IPS-11a (cell line): ENCODE measurements around the gene ADGRB3.

Experiments used
- H3K4me3 ChIP-seq: one replicate; pipeline ENCODE4 v1.5.1; 2013; ENCODE audit warnings: low read depth, low read length, control low read depth

The ADGRB3 gene

DNA sequence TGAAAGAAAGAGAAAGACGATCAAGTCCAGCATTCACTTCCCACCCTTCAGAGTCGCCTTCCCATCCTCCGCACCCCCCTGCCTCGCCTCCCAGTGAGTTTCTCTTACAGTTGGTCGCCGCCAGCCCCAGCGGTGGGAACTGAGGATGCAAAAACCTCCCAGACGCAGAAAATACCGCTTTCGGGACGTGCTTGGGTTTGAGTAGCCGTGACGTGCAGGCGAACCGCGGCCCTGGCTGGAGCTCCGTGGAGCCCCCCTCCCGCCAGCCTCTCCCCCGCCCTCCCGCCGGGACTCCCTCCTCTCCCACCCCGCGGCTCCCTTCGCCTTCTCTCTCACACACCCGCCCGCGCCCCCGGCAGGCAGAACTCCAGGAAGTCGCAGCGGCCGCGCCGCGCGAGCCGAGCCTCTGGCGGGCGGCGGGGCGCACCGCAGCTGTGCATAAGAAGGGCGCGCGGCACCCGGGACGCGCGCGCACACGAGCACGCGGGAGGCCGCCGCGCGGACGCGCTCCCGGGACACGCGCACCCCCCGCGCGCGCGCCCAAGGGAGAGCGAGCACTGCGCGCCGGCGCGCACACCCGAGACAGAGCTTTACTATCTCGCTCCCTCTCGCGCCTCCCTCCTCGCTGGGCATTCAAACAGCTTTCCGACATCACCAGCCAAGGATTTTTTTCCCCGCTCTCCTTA lies at the start of gene ADGRB3:
Gene ADGRB3, plus strand, starts transcription at position 557 of the 686 bp plus-strand sequence. CDS start 3,394 bp downstream, outside the sequence.
- peak within 1 kb of the TSS; percentile 78 for H3K4me3 ChIP-seq

DNA sequence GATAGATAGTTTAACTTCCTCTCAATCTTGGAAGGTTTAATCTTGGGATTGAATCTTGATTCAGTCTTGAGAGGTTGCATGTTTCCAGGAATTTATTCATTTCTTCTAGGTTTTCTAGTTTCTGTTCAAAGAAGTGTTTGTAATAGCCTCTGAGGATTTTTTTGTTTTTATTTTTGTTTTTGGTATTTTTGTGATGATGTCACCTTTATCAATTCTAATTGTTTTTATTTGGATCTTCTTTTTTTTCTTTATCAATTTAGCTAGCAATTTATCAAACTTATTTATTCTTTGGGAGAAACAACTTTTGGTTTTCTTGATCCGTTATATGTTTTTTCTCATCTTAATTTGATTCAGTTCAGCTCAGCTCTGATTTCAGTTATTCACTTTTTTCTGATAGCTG lies 41.5 kb upstream of the ADGRB3 start:
- H3K4me3 ChIP-seq, result no peak overlapping the region

DNA sequence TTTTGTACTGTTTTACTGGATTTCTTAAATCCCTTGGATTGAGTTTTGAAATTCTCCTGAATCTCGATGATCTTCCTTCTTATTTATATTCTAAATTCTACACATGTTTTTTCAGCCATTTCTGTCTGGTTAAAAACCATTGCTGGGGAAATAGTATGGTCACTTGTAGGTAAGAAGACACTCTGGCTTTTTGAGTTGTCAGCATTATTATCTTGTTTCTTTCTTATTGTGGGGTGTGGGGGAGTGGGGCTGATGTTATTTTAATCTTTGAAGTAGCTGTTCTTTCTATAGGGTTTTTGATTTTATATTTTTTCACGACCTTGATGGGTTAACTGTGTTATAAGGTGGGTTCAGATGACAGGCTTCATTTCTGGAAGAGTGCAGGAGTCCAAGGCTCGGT lies 37.4 kb upstream of the ADGRB3 start:
- H3K4me3 ChIP-seq, result no peak overlapping the region

DNA sequence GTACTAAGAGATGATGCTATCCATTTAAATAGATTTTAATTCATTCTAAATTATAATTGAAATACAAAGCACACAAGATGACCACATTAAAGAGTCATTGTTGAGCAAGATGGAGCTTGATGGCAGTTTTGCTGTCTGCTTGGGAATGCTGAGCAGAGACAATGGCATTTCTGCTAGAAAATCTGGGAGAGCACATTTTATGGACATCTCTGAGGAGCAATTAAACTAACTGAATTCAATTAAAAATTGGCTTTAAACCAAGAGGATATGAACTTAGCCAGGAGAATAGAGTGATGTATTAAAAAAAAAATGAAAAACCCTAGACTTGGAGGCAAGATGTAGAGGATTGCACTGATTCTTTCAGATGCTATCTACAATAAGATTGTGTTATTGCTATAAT lies 19.1 kb upstream of the ADGRB3 start:
- no peak overlapping the region for H3K4me3 ChIP-seq

DNA sequence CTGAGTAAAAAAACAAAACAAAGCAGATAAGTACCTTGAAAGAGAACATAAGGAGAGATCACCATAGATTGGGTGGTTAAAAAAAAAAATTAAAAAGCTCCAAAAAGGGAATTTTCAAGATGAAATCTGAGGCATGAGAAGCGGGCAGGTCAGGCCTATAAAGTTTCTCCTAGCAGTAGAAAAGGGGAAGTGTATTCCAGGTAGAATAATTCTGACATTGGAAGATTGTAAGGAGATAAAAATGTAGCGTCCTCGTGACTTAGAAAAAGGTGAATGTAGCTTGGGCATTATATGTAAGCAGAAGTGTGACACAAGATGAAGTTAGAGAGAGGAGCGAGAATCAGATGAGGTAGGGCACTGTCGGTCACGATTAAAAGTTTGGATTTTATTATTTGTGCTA lies 9.1 kb upstream of the ADGRB3 start:
- no peak overlapping the region for H3K4me3 ChIP-seq

DNA sequence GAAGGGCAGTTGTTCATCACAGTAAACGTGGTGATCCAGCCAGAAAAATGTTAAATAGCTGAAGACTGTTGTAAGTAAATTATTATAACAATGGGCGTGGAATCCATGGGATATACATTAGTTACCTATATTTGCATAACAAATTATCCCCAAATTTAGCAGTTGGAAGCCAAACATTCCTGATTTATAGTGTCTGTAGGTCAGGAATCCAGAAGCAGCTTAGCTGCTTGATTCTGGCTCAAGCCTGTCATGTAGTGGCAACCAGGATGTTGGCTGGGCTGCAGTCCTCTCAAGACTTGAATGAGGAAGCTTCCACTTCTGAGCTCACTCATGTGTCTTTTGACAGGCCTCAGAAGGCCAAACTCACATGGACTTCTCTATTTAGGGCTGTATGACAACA lies 6.9 kb upstream of the ADGRB3 start:
- no peak overlapping the region for H3K4me3 ChIP-seq

DNA sequence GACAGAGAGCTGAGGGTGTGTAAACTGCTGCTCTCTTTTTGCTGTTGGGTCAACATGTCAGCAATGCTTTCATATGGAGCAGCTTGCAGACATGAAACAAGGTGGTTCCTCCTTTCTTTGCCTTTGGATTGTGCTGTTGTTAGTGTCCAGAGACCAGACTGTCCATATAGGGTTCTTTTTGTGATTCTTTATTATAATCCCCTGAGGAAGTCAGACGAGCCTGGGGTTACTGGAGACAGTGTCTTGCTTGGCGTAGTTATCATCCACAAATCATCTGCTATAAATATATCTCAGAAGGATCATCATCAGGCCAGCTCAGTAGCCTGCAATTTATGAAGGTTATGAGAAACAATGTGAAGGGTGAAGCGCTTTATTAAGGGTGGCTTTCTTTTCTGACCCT lies 2.3 kb upstream of the ADGRB3 start:
- no peak overlapping the region for H3K4me3 ChIP-seq

DNA sequence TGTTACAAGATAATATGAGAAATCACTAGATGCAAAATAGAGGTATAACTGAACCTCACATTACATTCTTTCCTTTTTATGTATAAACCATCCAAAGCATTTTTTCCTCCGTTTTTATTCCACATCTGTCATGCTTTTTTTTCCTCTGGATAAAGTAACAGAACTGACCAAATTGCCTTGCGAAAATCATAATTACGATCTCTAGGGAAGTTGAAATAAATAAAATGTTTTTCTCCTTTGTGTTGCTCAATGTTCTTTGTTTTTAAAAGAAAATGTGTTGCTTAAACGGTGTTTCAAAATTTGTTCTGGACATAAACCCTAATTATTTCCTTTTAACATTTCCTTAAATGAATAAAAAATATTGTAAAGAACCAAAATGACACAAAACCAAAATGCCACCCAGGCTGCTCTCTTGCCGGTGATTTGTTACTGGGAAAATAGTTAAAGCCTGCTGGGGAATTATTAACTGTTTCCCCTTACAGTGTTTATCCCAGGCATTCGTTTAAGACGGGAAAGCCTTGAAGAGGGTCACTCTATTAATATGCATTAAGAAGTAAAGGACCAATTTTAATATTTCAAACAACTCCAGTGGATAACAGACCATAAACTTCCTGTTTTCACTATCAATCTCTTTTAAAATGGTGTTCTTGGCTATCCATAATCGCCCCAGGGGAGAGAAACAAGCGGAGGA lies 1.7 kb upstream of the ADGRB3 start:
- no peak overlapping the region for H3K4me3 ChIP-seq

DNA sequence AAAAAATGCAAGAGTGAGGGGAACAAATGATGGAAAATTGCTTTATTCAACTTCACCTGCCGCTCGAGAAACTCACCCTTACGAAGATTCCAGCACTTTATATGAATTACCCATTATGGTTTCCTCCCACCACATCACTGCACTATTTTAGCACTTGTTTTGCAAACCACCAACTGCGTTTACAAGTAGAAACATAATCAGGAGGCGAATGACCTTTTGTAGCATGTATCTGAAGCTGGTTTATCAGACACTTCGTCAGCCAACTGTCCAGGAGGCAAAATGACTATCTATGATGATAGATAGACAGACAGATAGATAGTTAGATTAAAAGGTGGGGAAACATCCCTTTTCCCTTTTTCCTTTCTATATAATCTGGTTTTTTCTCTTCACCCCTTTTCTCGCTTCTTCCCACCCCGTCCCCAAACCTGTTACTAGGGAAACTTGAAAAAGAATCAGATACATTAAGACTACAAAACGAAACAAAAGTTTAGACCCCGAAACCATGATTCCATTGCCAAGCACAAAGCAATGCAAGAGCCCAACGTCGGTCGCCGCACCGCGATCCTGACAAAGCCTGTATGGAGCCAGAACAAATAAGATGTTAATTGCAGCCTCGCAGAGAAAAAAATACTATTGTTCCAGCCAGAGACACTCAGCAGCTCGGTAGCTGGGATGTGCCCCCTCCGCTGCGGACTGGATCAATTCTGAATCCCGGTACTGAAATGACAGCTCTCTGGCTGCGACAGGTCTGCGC lies 933 bp upstream of the ADGRB3 start:
- H3K4me3 ChIP-seq, result peak overlapping the region; percentile 78

DNA sequence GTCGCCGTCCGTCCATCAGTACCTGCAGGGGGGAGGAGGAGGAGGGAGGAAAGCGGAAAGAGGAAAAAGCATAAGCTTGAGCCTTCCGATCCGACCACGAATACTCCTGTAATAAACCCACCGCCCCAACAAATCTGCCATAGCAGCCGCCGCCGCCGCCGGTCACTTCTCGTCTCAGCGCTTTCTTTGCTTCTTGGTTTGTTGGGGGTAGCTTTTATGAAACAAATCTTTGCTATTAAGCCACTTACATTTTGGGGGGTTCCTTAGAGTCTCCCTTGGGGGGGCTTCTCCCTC lies 277 bp downstream of the ADGRB3 start:
- H3K4me3 ChIP-seq, result peak overlapping the region; percentile 78

DNA sequence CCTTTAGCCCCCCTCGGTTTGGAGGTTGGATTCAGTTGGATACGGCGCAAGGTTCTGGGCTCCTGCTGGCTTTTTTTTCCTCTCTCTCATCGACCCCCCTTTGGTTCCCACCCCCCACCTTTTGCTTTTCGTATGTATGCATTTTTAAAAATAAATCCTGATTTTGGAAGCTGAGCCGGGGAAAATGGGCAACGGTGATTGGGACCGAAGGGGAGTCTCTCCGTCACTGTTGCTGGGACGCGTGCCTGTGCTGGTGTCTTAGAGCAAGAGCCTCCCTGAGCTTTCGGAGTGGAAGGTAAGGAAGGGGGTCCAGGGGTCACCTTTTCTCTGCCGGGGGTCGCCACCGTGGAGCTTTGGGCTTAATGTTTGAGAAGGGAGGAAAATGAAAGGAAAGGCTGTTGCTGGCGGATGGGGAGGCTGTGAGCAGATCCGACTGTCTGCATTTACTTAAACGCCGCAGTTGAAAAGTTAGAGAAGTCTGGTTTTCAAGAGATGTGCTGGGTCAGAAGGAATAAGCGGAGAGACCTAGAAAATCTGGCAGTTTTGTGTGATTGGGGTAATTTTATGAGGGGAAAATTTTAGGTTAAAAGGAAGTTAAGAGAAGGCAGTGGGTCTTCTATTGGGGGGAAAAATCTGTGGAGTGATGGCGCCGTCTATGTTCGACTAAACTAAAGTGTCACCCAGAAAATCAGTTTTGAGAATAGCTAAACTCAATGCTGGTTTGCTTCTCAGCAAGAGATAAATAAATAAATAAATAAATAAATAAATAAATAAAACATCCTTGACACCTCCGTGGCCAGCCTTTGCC lies 828 bp downstream of the ADGRB3 start:
- peak overlapping the region; percentile 78 for H3K4me3 ChIP-seq

DNA sequence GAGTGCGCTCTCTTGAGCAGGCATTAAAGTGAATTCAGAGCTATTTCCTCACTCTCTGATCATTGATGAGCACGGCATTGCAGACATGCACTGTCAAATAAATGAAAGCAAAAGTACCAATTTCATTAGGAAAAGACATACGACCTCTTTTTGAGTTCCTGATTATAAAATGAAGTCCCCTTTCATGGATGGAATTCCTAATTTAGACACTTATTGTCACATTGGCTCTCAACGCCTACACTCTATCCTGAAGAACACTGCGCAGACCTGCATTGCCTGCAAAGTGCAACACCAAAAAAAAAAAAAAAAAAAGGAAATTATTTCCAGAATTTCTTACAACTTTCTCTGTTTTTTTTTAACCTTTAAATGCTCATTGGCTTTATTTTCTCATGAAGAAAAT lies 1.6 kb downstream of the ADGRB3 start:
- H3K4me3 ChIP-seq, result no peak overlapping the region

DNA sequence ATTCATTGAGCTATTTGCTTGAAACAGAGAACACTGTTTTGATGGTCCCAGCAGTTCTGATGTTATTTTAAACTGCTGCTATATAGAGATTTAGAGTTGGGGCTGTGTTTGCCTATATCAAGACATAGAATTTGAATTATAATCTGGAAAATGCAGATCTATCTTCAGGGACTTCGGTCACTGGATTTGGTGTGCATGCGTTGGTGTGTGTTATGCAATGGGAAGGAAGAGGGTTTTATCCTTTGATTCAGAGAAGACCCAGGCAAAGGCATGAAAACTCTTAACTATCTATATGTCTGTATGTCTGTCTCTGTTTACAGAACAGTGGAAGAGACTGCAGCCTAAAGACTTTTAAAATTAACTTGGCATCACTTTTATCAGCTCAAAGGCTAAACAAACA lies 2.0 kb downstream of the ADGRB3 start:
- no peak overlapping the region for H3K4me3 ChIP-seq

DNA sequence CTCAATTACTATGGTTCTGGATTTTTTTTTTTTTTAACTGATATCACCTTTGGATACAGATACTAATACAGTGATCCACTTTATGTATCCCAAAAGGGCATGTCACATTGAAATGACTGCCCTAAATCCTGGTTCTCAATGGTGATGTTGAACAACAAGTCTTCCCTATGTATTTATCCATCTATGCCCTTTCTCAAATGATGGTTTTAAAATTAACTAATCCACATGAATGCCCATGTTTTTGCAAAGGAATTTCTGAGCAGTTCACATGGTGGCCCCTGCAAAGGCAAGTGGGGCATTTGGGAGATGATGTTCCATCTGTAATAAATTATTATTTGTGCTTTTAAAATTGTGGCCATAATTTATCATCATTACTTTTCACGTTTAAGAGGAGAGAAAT lies 2.7 kb downstream of the ADGRB3 start:
- no peak overlapping the region for H3K4me3 ChIP-seq

DNA sequence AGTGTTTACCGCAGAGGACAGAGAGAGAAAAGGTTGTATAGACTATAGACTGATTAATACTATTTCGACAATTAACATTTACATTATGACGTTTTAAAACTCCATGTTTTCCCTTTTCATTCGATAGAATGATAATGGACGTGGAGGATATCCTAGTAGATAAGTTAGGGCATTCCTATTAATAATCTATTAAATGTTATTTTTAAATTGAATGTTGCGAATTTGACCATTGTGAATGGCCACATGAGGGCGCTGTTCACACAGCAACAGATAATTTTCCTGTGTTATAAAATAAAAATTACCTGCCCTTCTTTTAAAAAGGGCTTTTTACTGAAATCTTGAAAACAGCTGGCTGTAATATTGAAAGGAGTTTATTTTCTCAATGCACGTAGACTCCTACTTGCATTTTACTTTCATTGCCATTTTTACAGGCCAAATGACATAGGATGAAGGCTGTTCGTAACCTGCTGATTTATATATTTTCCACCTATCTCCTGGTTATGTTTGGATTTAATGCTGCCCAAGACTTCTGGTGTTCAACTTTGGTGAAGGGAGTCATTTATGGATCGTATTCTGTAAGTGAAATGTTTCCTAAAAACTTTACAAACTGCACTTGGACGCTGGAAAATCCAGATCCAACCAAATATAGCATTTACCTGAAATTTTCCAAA lies 3.3 kb downstream of the ADGRB3 start:
- H3K4me3 ChIP-seq, result no peak overlapping the region

DNA sequence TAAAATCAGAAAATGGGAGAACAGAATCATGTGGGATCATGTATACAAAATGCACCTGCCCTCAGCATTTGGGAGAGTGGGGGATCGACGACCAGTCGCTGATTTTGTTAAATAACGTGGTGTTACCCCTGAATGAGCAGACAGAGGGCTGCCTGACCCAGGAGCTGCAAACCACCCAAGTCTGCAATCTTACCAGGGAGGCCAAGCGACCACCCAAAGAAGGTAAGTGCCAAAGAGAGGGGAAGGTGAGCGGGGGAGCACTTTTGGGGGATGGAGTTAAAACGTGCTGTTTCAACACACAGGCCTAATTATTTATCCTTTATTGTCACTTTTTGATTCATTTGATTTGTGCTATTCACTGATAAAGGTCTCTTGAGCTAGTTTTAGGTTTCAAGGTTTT lies 4.1 kb downstream of the ADGRB3 start:
- peak overlapping the region; percentile 37 for H3K4me3 ChIP-seq

DNA sequence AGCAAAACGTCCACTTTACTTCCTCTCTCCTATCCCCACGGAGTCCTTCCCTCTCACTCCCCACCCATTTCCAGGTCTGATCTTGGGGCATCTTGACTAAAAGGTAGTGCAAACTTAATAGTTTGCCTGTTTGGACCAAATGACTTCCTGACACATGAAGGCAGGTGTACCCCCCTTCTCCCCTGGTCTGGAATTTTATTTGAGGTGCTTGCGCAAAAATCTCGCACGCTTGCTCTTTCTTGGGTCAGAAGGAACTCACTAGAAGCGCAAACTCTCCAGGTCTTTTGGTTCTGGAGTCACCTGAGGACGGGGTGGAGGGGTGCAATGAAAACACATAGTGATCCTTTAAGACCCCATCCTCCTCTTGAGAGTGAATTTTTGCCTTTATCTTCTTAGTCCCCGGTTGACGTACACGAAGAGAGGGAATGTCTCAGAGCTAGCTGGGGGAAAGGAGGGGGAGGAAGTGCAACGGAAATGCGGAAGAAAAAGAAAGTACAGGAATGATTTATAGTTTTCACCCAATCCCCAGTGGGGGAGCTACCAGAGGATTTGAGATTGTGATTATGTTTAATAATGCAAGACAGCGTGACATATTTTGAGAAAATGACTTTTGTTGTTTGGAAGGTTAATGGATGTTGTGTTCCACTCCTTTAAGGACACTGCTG lies 4.9 kb downstream of the ADGRB3 start:
- H3K4me3 ChIP-seq, result peak overlapping the region; percentile 37

DNA sequence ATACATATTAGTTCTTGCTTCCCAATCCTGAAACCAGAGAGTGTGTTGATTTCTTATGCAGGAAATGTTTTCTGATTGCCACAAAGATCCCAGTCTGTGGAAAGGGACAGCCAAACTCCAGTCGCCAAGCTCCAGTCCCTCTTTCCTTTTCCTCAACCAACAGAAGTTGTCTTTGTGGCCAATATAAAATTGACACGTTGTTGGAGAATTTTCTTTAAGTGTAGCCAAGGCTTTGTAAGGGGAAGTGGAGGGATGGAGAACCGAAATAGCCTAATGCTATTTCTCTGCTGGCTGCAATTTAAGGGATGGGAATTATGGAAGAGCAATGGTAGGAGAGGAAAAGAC lies 5.4 kb downstream of the ADGRB3 start:
- H3K4me3 ChIP-seq, result peak overlapping the region; percentile 37

DNA sequence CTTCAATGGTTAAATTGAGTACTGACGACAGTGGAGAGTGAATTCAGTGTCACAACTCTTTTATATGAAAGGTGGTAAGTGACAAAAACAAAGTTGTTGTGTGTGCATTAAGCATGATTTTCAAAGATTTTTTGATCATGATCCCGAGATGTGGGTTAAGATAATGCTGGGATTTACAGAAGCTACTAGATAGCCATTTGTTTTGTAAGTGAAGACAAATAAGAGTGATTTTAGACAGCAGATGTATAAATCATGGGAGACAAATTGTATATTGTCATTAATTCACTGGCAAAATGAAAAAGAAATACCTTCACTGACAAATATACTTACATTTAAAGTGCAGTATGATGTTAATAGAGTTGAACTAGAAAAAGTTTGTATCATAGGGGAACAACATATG lies 6.1 kb downstream of the ADGRB3 start:
- H3K4me3 ChIP-seq, result no peak overlapping the region

DNA sequence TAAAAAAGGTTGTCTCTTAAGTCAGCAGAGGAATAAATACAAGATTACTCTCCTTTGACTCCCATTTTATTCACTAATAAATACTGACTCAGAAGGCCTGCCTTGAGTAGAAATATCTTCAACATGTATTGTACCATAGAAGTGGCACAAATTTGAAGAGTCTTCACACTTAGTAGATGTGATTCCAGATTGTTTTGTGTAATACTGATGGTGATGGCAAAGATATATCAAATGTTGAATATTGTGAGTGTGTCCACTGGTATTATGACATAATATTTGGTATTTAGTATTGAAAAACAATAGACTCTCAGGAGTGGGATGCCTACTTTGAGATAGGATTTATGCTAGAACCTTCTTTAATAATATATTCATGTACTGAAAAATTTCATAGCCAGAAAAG lies 7.0 kb downstream of the ADGRB3 start:
- H3K4me3 ChIP-seq, result no peak overlapping the region
